Ishikawa (cell line): ENCODE results near the gene FAM114A1.

Source experiments
- CEBPB ChIP-seq: IDR thresholded peaks from 2 replicates; pipeline ENCODE4 v1.6.1; 2012
- EP300 ChIP-seq: IDR thresholded peaks from 2 replicates; pipeline ENCODE4 v1.6.1; 2012; ENCODE audit warnings: borderline replicate concordance
- RAD21 ChIP-seq: IDR thresholded peaks from 2 replicates; pipeline ENCODE4 v1.6.1; 2012; ENCODE audit warnings: low read depth

- TF ChIP-seq EP300 (no peak), CEBPB (no peak), RAD21 (no peak)
Observed at GRCh38 chr4:38948551-38948950, 80.9 kb downstream of the FAM114A1 start.
